Raji (cell line): ENCODE data around the gene LMBRD1.

ENCODE experiments used
- POLR2A ChIP-seq: IDR thresholded peaks from 2 replicates; pipeline ENCODE4 v1.6.1; 2011; ENCODE audit warnings: low read depth, low read length, control low read depth; ENCODE audit not compliant: insufficient read depth

Gene LMBRD1

GRCh38 chr6:69796642-69797390, at the start of gene LMBRD1:
TSS of gene LMBRD1 (minus strand) at chr6:69797010. CDS start at chr6:69796881, 129 bp downstream.
- TF ChIP-seq POLR2A, result peak; percentile 78

GRCh38 chr6:69846312-69846711, 49.5 kb upstream of the LMBRD1 start:
- TF ChIP-seq POLR2A, result no peak

- no peak for TF ChIP-seq POLR2A
Observed at GRCh38 chr6:69843189-69843588, 46.4 kb upstream of the LMBRD1 start.

GRCh38 chr6:69841862-69842261, 45.1 kb upstream of the LMBRD1 start:
- TF ChIP-seq POLR2A, result no peak

GRCh38 chr6:69835414-69836179, 38.8 kb upstream of the LMBRD1 start:
- no peak for TF ChIP-seq POLR2A

GRCh38 chr6:69832558-69832957, 35.7 kb upstream of the LMBRD1 start:
- no peak for TF ChIP-seq POLR2A

GRCh38 chr6:69827276-69827893, 30.6 kb upstream of the LMBRD1 start:
- no peak for TF ChIP-seq POLR2A

- no peak for TF ChIP-seq POLR2A
Observed at GRCh38 chr6:69825904-69826303, 29.1 kb upstream of the LMBRD1 start.

GRCh38 chr6:69820438-69820837, 23.6 kb upstream of the LMBRD1 start:
- TF ChIP-seq POLR2A, result no peak

- TF ChIP-seq POLR2A, result no peak
Observed at GRCh38 chr6:69820018-69820417, 23.2 kb upstream of the LMBRD1 start.

- no peak for TF ChIP-seq POLR2A
Observed at GRCh38 chr6:69819138-69819537, 22.3 kb upstream of the LMBRD1 start.

- no peak for TF ChIP-seq POLR2A
Observed at GRCh38 chr6:69818223-69818930, 21.6 kb upstream of the LMBRD1 start.

GRCh38 chr6:69817358-69817757, 20.5 kb upstream of the LMBRD1 start:
- TF ChIP-seq POLR2A, result no peak

- no peak for TF ChIP-seq POLR2A
Observed at GRCh38 chr6:69816569-69816968, 19.8 kb upstream of the LMBRD1 start.

GRCh38 chr6:69816026-69816425, 19.2 kb upstream of the LMBRD1 start:
- no peak for TF ChIP-seq POLR2A
